HG03139 (cell line): Measurements from ENCODE around the gene B4GALNT1.

Experiments
- ATAC-seq: cut with Tn5 transposase; IDR thresholded peaks from one replicate; pipeline ENCODE4 v1.9.1; 2021; ENCODE audit not compliant: unreplicated experiment

B4GALNT1 gene

DNA sequence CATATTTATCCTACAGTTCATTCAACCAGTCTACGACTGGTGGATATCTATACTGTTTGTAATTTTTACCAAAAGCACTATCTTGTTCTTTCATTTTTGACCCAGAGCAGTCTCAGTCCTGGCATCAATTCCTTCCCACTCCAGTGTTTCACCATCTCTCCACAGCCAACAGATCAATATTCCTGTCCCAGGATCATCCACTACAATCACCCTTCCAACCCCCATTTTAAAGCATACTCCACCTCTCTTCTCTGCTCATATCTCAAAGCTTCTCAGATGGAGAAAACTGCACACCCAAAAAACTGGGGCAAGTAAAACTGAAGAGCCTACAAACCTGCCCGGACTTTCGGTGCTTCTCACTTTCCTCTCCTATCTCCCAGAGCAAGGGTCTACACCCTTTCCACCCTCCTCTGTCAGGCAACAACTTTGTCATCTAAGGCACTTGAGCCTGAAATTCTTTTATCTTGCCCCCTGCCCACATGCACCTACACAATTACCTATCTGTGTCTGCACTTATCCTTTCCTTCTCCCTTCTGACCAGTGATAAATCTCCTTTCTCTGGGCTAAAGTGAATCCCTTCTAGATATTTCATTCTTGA, 46.1 kb downstream of the B4GALNT1 start:
- no peak for ATAC-seq

DNA sequence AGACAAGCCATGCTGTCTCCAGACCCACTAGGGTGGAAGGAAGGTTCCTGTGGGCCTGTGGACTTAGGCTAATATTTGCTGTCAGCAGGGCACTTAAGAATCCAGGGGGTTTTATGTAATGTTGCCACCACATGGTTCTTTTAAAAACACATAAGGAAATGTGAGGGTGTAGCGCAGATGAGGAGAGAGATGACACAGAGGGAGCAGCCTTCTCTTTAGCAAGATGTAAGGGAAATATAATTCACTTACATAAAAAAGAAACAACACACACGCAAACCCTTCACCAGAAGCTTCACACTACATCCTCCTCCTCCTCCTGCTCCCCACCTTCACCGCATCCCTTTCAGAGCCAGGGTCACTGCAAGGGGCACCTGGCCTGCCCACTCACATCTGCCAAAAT, 46.9 kb downstream of the B4GALNT1 start:
- no peak for ATAC-seq

DNA sequence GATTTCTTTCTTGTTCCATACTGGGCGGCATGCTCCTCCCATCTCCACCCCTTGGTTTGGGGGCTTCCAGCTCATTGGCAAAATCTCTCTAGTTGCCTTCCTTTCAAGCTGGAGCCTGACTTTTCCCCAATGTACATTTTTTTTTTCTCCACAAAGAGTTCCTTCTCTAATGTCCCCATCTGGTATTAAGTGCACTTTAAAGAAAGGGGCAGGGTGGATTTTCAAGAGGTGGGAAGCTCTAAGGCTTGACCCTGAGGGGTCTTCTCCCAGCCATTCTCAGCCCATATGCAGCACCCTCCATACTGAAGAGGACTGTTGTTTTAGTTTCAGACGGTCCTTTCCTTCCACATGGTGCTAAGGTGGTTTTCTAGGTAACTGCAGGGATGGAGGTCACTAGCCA, 47.8 kb downstream of the B4GALNT1 start:
- no peak for ATAC-seq

DNA sequence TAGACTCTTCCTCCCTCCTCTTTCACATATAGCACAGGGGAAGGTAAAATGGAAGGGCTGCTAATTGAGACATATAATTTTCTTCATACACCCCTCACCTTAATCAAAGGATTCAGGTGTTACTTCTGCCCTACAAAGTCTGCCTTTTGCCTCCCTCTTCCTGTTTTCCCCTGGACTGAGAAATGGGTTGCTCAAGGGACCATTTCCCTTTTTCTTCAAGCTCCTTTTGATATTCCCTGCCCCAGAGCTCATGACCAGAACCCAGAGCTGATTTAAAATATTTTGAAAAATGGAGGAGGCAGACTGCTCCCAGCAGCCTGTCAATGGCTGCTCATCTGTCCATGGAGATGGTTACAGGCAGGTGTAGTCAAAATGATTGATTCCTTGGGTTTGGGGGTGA, 48.3 kb downstream of the B4GALNT1 start:
- no peak for ATAC-seq

DNA sequence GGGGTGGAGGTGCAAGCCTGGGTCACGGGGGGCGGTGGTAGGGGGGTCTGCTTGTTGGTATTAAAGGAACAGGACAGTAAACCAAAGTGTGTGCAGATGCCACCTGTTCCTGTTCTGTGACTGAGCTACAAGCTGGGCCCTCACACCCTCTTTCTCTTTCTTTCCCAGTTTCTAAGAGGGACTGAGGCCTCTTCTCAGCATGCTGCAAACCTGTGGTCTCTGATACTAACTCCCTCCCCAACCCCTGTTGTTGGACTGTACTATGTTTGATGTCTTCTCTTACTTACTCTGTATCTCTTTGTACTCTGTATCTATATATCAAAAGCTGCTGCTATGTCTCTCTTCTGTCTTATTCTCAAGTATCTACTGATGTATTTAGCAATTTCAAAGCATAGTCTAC, 49.0 kb downstream of the B4GALNT1 start:
- no peak for ATAC-seq

DNA sequence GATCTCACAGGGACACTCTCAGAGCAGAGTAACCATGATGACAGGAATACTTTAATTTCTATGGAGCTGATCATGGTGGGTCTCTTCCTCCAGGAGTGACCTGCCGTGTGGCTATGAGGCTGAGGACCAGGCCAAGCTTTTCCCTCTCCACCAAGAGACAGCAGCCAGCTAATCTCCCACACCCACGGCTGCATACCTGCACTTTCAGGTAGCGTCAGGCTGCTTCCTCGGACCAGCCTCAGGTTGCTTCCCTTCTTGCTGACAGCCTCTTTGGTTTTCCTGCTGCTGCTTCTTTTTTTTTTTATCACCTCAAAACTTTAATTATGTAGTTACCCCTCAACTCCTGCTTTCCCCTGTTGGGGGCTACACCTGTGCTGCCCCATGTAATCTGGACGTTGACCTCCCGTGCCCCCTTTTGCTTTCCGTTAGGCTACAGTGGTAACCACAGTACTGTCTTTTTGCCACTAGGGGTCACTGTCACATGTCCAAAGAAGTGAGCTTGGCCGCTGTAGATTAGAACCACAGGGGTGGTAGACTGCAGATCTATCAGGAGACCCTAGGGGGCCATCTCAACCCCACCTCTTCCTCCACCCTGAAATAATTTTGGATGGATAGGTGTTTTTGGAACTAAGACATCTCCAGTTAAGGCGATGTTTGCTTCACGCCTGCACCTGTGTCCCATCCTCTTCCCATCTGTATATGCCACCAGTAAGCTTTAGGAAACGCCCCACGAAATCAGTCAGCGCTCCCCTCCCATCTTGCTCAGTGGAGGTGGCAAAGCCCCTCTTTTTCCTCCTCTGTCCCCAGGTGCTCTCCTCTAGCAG, 49.8 kb downstream of the B4GALNT1 start:
- ATAC-seq = peak; percentile 95

DNA sequence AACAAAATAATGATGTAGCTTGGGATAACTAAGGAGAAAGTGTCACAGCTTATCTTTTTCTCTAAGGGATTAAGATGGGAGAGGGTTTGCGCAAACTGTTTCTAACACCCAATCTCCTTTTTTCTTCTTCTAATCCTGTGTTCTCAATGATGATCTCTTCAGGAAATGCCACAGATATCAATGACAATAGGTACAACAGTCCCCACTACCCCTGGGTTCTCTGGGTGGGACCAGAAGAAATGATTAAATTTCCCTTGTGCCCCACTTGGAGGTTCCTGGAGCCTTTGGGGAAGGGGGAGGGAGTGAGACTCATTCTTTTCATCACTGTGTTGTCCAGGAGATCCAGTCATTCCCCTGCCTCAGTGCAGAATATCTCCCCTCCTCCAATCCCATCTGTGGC, 50.6 kb downstream of the B4GALNT1 start:
- no peak for ATAC-seq

DNA sequence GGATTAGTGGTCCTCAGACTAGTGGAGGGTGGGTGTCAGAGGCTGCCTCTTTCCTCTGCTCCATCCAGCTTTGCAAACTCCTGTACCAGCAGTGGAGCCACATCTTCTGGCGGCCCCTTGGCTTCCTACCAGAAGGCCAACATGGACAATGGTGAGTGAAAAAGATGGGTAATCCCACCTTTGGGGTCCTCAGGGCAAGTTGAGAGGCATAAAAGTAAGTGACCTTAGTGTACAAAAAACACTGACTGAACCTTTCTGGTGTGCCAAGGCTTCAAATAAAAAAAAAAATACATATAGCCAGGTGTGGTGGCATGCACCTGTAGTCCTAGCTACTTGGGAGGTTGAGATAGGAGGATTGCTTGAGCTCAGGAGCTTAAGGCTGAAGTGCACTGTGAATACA, 51.2 kb downstream of the B4GALNT1 start:
- no peak for ATAC-seq

DNA sequence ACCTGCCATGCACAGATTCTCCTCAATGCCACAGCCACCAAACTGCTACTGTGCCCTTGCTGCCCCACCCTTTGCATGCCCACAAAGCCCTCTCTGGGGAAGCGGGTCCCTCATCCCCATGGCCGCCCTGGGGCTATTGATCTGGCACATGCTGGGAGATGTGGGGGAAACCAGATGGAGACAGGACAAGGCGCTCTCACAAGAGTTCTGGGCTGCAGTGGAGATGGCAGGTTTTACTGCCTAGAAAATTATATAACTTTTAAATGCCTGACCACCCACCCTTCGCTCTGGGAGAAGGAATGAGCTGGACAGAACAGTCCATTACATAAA, 52.6 kb downstream of the B4GALNT1 start:
- no peak for ATAC-seq

DNA sequence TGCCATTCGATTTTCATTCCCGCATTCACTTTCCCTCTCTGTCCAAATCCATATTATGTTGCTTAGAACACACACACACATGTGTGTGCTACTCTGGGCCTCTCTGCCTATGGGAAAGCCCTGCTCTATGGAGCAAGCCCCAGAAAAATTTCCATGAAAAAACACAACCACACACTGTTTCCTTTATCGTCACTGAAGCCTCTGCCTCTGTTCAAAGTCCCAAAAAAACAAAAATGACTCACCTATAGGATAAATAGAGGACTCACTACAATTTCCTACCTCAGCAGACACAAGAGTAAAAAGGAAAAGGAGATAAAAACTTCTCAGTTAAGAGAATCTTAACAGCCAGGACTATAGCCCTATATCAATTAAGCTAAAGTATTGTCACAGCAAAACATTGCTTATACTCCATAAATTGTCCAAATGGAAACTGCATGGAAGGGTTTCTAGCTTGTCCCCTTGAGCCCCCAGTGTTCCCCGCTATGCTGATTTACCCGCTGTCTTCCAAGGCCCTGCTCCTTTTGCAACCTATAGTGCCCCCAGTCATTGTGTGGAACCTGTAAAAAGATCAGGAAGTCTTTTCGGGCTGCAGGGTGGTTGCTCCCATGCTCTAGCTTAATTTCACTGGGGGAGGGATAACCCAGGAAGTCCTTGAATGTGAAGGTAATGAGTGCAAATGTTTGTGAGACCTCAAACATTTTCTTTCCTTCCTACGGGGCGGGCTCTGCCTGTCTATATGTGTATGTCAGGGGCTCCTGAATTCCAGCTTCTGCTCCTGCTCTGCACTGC, 53.1 kb downstream of the B4GALNT1 start:
- no peak for ATAC-seq

DNA sequence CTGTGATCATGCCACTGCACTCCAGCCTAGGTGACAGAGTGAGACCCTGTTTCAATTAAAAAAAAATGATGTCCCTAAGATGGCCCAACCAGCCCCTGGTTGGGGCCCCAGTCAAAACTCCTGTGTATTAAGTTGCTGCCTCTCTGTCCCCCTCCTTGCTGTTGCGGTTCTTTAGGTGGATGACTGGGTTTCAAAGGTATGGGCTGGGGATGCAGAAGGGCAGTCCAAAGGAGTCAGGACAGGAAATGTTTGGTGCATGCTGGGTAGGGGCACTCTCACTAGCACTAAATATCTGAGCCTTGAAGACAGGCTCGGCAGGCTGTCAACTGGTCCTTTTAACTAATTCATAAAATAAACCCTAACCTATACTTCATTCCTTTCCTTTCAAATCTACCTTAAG, 54.0 kb downstream of the B4GALNT1 start:
- ATAC-seq = no peak

DNA sequence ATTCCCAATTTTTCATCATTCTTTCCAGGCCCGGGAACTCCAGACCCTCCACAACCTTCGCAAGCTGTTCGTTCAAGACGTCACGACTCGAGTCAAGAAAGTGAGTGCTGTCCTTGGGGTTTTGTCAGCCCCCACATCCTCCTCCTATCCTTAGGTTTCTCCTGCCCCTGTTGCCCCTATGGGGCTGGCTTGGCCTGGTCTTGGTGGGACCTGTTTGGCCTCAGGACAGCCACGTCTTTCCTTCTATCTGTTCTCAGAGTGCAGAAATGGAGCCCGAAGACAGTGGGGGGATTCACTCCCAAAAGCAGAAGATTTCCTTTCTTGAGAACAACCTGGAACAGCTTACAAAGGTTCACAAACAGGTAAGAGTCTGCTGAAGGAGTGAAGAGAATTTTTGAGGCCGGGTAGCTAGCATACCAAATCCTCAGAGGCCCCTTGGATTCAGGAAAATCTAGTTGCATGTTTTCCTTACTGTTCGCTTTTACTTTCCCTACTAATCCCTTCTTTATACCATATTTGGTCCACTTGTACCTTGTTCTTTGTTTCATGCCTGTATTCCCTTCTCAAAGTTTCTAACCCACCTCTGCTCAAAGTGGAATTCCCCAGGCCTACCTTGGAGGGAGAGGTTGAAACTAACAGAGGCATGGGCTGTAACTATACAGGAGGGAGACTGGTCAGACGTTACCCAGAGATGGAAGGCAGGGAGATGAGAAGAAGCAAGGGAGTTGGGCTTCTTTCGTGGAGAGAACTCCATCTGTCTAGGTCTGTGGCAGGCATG, 54.8 kb downstream of the B4GALNT1 start:
- ATAC-seq = no peak

DNA sequence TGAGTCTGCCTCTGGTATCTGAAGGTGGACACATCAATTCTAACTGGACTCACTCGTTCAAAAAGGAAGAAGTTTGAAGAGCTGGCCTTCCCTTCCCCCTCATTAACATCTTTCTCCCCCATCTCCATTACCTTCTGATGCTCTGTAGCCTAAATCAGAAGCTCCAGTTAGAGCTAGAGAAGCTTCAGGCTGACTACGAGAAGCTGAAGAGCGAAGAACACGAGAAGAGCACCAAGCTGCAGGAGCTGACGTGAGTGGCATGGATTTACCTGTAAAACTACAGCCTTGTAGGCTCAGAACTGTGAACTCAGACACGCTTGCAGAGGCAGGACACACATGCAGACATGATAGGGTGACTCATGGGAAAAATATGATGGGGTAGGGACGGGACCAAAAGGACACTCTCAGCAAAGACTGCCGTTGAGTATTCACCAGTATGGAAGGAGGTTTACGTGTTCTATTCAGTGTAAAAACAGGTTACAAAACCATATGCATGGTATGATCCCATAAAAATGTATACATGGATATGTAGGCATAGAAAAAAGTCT, 56.3 kb downstream of the B4GALNT1 start:
- no peak for ATAC-seq
